GM12891 (cell line): ENCODE measurements around the gene KLHL26.

Experiments
- POLR2A ChIP-seq: IDR thresholded peaks from 2 replicates; pipeline ENCODE4 v1.6.1; 2011; ENCODE audit warnings: low read depth, low read length, control low read depth
- POLR2AphosphoS5 ChIP-seq: IDR thresholded peaks from 2 replicates; pipeline ENCODE4 v1.6.1; 2011; ENCODE audit warnings: low read depth, low read length, control low read depth
- SPI1 ChIP-seq: IDR thresholded peaks from 2 replicates; pipeline ENCODE4 v1.6.1; 2011; ENCODE audit warnings: low read depth, low read length, control low read depth
- TAF1 ChIP-seq: IDR thresholded peaks from 2 replicates; pipeline ENCODE4 v1.6.1; 2011; ENCODE audit warnings: low read depth, low read length, control low read depth

DNA sequence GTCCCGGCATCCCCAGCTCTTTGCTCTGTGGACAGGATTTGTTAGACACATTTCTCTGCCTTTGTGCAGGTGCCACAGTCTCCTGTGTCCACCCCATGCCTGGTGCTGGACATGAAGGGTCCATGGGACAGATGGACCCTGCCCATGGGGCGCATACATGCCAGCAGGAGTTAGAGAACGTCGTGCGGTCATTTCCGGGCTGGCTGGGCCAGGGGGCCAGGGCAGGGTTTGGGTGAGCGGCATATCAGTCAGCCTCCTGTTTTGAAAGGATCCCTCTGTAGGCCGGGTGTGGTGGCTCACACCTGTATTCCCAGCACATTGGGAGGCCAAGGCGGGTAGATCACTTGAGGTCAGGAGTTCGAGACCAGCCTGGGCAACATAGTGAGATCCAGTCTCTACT, 11.0 kb downstream of the KLHL26 start:
- TF ChIP-seq POLR2A (no peak), POLR2AphosphoS5 (no peak), TAF1 (no peak), SPI1 (no peak)
